Epidermal melanocyte (primary cell): ENCODE results near the gene COL4A4.

Experiments
- DNase-seq: peaks from one replicate; pipeline ENCODE4 v3.0.0; 2011; ENCODE audit warnings: low spot score; ENCODE audit not compliant: insufficient read length

The COL4A4 gene

DNA sequence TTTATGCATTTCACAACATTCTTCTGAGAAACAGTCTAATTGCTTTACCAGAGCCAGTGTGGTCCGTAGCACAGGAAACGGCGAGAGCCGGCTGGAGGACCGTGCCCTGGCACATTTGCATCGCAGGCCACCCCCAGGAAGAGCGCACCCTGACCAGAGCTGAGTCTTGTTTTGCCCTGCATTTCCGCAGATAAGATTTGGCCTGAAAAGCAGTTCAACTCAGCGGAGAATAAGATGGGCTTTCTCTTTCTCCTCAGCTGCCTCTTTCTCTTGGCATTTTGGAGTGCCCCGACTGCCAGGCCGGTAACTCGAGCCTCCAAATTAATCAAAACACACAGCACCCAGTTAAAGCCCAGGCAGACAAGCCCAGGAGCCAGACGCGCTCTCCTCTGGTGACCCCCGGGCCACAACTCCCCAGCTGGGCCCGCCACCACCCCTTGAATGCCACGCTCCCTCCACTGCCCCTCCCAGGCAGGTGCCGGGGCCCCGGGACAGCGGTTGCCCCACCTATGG is 464 bp downstream of the COL4A4 start:
- DNase-seq: no peak

DNA sequence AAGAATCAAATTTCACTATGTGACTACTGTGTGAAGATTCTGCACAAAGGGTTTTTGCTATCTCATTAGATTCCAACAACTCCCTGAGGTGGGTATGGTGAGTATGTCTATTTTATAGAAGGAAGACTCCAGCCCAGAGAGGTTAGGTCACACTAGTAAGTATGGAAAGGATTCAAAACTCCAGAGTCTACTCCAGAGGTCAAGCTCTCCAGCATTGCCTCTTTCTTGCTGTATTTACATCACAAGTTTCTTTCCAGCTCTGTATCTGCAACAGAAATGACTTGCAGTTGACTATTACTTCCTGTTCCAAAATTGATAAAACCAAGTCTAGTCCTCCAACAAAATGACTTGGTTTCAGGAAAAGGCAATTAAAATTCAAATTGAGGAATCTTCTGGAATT is 2.1 kb downstream of the COL4A4 start:
- DNase-seq: no peak

DNA sequence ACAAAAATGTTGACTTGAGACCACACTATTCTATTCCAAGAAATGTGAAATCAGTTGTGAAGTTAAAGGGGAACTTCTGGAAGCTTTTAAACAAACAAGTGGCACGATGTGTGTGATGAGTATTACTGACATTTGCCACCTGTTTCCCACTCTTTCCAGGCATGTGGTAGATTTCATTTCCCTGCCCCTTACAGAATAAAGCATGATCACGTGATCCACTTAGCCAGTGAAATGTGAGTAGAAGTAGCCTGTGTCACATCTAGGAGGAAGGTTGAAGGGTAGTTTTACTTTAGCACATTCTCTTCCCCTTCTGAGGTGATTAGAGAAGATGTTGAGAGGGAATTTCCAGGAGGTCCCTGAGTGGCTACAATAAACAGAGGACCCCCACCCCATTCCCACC is 3.8 kb downstream of the COL4A4 start:
- no peak for DNase-seq

DNA sequence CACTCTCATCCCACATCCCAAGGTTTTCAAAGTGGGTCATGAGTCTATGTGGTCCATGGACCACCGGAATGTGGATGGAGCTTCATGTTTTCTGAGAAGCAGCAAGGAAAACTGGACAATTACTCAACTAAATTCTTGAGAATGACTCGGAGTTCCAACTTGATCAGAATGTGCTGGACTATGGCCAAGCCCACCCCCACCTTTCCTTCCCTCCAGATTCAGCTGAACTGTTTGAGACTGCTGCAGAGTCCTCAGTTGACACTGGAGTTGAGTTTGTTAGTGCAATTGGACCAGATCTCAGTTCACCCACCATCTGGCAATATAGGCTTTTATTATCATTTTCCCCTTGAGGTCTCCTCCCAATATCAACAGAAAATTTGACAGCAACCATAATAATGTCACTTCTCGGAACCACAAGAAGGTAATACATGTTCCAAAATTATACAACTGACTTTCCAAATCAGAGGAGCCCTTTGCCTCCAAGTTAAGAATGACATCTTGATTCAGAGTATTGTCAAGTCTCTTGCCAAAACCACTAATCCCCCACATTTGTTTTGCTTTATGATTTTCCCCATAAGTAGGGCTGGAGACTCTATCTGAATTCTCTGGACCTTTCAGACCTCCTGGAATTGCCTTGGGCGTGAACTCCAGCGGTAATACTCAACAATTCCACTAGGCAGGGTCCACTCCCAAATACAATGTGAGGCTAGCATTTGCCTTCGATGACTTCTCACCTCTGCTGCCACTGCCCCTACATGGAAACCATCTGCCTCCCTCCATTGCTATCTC is 8.8 kb downstream of the COL4A4 start:
- DNase-seq: no peak

DNA sequence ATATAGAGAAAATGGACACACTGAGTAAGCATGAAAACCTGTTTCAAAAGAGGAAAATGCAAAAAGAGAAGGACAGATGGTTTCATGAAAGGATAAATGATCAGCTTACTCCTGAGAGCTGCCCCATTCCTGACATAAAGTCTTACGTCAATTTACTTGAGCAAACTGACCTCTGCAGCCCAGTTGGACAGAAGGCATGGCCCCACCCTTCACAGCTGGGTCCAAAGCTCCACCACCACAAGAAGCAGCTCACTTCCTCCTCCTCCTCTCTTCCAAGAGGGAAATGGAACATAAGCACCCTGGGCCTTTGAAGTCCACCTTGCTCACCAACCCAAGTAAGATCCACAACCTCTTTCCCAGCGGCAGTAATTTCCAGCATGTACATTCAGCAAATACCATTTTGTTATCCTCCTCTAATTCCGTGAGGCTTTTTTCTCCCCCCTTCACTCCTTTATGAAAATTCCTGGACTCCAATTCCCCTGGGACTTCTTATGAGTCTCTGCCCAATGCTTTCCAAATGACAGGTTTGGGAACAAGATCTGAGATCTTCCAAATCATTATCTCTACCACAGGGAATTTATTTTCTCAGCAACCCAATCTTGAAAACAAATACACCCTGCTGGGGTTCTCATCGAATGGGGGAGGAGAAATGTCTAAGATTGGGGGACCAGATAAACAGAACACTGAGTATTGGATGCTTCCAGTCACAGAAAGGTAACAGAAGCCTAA is 10.1 kb downstream of the COL4A4 start:
- DNase-seq: no peak

DNA sequence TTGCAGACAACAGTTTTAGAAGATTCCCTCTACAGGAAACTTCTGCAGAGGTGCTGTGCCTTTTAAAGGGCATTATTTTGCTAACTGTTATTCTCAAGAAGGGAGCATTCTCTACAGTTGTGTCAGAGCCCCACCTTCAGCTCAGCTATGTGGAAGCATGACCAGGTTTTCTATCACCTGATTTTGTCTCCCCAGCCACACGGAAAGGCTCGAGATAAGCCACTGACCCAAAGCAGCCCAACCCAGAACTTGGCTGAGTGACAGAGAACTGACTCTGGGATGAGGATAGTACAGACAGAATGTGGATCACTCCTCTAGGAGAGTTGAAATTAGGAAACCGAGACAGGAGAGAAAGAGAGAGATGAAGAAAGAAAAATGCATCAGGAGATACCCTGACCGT is 10.7 kb downstream of the COL4A4 start:
- DNase-seq: no peak

DNA sequence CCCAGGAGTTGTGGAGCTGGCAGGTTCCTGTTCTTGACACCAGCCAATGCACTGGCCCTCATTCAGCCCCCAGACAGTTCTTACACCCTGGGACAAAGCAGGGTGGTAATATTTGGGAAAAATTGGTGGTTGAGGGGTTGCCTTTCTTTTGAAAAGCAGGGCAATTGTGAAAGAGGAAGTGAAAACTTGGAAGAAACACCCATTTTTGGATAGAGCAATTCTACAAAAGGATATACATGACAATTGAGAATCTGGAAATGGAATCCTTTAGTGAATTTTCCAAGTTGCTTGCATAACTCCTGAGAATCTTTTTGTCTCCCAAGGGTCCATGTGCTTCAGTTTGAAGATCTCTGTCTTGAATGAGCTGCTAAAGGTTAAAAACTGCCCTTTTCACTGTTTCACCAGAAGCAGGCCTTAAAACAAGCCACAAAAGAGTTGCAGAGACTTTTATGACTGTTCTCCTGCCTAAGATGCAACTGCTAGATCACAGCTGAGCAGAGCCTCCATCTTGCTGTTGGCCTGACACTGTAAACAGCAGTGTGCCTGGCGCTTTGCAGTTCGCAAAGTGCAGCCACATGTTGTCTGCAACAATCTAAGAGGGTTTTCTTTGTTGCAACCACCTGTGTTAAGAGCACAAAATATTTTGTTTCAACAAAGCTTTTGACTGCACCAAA is 11.8 kb downstream of the COL4A4 start:
- DNase-seq: no peak

DNA sequence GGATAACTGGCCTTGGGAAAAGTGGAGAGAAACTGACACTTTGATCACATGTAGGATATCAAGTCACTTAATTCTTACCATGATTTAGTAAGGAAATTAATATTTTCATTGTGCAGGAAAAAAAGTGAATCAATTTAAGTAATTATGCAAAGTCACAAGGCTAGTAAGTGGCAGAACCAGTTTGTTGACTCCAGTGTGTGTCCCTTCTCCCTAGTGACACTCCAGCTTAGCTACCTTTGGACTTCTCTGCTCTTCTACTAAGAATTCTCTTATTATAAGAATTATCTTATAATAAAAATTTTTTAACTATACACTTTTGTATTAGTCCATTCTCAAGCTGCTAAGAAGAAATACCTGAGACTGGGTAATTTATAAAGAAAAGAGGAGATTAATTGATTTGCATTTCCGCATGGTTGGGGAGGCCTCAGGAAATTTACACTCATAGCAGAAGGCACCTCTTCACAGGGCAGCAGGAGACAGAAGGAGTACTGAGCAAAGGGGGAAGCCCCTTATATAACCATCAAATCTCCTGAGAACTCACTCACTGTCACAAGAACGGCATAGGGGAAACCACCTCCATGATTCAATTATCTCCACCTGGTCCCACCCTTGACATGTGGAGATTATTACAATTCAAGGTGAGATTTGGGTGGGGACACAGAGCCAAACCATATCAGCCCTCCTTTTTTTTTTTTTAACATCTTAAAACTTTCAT is 13.6 kb downstream of the COL4A4 start:
- DNase-seq: no peak

DNA sequence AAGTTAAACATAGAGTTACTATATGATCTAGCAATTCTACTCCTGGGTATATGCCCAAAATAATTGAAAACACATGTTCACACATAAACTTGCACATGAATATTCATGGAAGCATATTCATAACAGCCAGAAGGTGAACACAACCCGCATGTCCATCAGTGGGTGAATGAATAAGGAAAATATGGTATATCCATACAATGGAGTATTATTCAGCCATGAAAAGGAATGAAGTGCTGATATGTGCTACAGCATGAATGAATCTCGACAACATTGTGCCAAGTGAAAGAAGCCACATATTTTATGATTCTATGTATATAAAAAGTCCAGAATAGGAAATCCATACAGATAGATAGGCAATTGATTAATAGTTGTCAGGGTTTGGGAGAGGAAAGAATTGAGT is 15.9 kb downstream of the COL4A4 start:
- DNase-seq: no peak

DNA sequence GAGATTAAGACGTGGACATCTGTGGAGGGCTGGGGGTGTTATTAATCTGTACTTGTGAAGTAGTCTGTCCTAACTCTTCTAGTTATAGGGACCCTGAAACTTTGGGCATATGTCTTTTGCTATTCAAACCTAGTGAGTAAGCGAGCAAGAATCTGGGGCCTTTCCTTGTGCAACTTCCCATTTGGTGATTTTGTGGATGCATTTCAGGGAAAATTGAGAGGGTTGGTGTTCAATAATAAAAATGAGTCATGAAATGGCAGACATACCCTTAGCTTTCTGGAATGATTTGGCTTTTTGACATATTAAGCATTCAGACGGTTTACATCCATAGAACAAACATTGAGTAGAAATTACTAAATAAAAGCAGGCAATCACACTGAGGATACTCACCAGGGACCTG is 17.0 kb downstream of the COL4A4 start:
- DNase-seq: no peak

DNA sequence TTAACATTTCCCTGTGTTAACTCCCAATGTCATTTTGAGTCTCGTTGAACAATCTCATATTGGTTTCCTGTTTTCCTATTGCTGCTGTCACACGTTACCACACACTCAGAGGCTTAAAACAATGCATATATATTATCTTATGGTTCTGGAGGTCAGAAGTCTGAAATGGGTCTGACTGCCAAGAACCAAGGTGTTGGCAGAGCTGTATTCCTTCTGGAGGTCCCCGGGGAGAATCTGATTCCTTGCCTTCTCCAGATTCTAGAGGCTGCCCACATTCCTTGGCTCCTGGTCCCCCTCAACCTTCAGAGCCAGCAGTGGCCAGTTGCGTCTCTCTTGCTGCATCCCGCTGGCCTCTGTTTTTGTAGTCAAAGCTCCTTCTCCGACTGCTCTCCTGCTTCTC is 17.5 kb downstream of the COL4A4 start:
- no peak for DNase-seq

DNA sequence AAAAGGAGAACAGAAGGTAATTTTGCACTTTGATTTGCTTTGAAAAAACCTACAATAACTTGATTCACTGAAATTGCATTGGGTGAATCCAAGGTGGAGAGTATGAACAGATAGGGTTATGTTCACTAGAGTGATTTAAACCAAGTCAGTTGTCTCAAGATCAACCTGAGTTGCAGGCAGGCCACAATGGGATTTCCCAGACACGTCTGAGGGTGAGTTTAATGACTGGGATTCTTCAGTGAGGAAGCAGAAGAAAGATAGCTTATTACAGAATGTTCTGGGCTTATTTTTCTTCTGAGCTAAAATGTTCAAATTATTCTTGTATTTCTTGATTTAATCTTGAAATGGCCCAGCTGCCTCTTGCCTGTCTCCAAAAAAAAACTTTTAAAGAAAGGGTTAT is 20.1 kb downstream of the COL4A4 start:
- DNase-seq: no peak

DNA sequence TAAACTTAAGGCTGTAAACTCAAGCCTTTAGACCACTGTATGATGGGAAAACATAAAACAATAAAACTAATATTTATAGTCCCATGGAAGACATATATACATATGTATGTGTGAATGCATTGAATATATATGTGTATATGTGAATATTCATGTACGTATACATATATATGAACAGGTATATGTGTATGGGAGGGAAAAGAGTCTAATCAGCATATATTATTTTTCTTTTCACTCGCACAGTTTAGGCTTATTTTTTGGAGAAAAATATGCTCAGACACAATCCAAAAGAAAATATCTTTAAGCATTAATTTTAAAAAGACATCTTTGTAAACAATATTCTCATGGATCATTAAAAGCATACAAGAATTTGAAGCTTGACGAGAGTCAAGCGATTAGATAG is 22.7 kb downstream of the COL4A4 start:
- DNase-seq: no peak

DNA sequence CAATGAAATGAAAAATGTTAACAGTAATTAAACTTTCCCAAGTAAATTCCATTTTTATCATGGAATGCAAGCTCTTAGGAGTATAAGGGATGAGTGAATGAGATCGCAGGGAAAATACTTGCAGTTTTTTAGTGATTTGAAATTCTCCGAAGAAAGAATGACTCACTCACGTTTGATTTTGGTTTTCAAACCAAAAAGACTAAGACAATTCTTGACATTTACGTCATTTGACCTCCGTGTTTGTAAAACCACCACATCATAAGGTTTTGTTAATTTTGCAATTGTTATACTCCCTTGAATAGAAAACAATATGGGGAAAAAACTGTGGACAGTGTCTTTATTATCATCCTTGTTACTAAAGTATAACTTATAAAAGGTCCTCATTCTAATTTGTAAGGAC is 29.4 kb downstream of the COL4A4 start:
- no peak for DNase-seq

DNA sequence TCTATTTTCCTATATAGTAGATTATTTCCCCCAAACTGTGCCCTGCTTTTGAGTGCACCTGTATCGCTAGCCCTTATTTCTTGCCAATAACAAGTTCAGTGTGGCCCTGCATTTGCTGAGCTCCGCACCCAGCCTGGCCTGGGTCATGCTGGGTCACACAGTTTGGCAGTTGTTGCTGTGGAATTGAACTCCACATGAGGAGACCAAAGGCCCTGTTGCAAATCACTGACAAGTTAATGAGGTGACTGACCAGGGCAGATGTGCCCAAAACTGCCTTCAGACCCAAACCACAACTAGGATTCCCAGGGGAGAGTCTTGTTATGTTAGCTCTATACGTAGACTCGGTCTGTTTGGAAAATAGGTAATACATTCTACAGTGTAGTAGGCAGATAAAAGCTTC is 31.0 kb downstream of the COL4A4 start:
- no peak for DNase-seq

DNA sequence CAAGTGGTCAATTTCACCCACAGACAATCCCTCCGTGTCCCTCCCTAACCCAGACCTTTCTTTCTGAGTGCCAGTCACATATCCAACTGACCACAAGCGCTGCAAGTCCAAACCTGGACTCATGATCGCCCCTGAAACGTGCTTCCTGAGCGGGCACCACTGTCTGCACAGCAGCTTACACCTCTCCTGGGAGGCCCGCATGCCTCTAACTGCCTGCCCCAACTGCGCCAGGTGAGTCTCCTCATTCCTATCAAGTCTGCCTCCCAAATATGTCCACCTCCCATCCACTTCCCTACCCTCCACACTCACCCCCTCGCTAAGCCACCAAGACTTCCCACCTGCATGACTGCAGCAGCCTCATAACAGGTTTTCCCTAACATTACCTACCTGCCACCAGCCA is 33.4 kb downstream of the COL4A4 start:
- DNase-seq: no peak

DNA sequence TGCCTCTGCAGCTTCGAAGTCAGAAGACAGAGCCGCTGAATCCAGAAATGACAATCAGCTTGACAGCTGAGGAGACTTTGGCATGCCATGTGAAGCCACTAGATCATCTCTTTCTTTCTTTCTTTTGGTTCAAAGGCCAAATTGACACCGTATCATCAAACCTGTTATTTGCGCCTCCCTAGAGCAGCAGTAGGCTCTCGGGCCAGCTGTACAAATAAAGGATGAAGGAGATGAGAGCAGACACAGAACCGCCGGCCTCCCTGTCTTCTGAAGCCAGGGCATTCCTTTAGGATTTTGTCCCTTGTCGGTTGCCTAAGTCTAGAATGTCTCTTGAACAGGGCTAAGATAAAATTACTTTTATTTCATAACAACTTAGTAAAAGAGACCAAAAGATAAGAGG is 36.8 kb downstream of the COL4A4 start:
- no peak for DNase-seq

DNA sequence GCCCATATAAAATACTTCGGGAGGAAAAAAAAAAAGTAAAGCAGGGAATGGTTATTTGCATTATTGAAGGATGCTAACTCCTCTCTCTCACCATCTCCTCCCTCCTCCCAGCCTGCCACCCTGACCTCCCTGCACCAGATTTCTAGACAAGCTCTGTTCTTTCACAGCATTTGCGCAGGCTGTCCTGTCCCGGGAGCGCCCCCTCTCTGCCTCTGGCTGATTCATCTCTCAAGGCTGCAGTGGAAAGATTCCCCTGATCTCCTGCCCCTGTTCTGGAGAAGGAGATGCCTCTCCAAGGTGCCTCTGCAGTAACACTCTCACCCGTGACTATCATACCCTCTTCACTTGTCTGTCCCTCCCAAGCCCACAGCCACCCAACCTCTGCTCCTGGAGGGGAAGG is 38.5 kb downstream of the COL4A4 start:
- no peak for DNase-seq

DNA sequence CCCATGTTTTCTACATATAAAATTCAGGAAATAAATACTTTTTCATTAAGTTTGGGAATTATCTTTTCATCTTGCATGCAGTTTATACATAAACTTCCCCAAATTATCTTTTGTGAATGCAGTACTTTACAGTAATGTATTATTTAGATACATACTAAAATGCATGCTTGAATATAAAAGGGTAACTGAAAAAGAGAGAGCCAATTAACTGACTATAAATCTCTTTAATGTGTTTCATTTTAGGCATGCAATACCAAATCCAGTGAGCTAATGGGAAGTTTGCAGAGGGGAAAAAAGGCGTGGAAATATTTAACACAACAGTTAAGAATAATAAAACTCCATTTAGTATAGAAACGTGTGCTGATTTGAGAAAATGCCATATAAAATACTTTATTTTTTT is 39.2 kb downstream of the COL4A4 start:
- DNase-seq: no peak

DNA sequence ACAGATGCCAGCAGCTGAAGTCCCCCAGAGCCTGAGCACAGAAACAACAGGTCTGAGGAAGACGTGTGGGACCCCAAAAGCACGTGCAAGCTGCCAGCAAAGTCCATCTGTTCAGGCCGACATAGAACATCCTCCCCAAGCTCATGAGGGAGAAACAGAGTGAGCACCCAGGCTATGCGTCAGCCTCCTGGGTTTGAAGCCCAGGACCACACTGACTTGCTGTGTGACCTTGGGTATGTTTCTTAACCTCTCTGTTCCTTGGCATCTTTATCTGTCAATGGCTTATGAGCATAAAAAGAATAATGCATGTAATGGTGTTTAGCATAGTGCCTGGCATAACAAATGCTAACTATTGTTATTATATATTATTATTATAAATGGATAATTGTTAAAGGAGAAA is 40.3 kb downstream of the COL4A4 start:
- no peak for DNase-seq

DNA sequence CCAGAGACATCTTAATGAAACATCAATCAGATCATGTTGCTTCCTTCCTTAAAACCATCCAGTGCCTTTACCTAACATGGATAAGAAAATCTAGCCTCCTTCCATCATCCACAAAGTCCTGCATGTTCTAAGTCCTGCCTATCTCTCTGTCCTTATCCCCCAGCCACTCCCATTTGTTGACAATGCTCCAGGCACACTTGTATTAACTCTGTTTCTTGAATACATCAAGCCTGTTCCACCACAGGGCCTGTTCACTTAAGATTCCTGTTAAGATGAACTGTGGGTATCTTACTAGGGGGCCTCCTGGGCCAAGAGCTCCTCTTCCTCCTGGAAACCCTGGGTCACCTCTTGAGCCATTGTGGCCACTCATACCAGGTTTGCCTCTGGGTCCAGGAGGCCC is 45.7 kb downstream of the COL4A4 start:
- no peak for DNase-seq

DNA sequence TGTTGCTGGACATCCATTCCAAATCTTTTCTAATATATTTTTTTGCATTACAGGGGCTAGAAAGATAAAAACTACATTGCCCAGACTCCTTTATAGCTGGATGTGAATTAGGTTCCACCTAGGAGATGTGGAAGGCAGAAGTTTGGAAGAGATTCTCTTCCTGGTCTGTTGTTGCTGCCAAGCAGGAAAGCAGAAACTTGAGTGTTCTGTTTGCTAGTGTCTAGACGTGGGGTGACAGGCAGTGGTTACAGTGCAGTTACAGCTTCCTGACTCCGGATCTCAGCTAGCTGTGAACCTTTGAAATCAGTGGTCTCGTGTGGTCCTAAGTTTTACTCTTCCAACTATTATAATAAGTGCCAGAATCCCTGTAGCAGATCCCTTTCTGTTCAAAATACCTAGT is 46.2 kb downstream of the COL4A4 start:
- DNase-seq: no peak
